GM21360 (cell line): ENCODE data around the gene NTRK1.

ENCODE experiments used
- ATAC-seq: cut with Tn5 transposase; IDR thresholded peaks from one replicate; pipeline ENCODE4 v1.9.1; 2021; ENCODE audit warnings: mild to moderate bottlenecking, moderate library complexity; ENCODE audit not compliant: unreplicated experiment

NTRK1 gene

GRCh38 chr1:156895927-156896326 is 35.3 kb downstream of the NTRK1 start:
- ATAC-seq: no peak

GRCh38 chr1:156896490-156897033 is 35.9 kb downstream of the NTRK1 start:
- ATAC-seq: no peak

- no peak for ATAC-seq
These were observed 36.6 kb downstream of the NTRK1 start for GRCh38 chr1:156897078-156897825.

- no peak for ATAC-seq
These were observed 37.5 kb downstream of the NTRK1 start for GRCh38 chr1:156898161-156898566.

- no peak for ATAC-seq
These were observed 38.5 kb downstream of the NTRK1 start for GRCh38 chr1:156898971-156899664.

- no peak for ATAC-seq
These were observed 39.5 kb downstream of the NTRK1 start for GRCh38 chr1:156899956-156900718.

- no peak for ATAC-seq
These were observed 40.4 kb downstream of the NTRK1 start for GRCh38 chr1:156900896-156901589.

GRCh38 chr1:156901590-156901900 is 40.9 kb downstream of the NTRK1 start:
- no peak for ATAC-seq

- no peak for ATAC-seq
These were observed 41.6 kb downstream of the NTRK1 start for GRCh38 chr1:156901966-156902915.

- ATAC-seq: no peak
These were observed 42.8 kb downstream of the NTRK1 start for GRCh38 chr1:156903328-156904091.

GRCh38 chr1:156904187-156904959 is 43.7 kb downstream of the NTRK1 start:
- ATAC-seq: no peak

- no peak for ATAC-seq
These were observed 44.5 kb downstream of the NTRK1 start for GRCh38 chr1:156905176-156905575.

- no peak for ATAC-seq
These were observed 45.0 kb downstream of the NTRK1 start for GRCh38 chr1:156905651-156906050.

- no peak for ATAC-seq
These were observed 45.7 kb downstream of the NTRK1 start for GRCh38 chr1:156906206-156906906.

- no peak for ATAC-seq
These were observed 47.9 kb downstream of the NTRK1 start for GRCh38 chr1:156908541-156908940.

- ATAC-seq: no peak
These were observed 48.3 kb downstream of the NTRK1 start for GRCh38 chr1:156908955-156909354.

- no peak for ATAC-seq
These were observed 49.0 kb downstream of the NTRK1 start for GRCh38 chr1:156909671-156910070.

- no peak for ATAC-seq
These were observed 49.7 kb downstream of the NTRK1 start for GRCh38 chr1:156910309-156910782.
